HCT116 (cell line): ENCODE results near the gene RNF207.

Experiments used
- EZH2 ChIP-seq: fragments of 200-600 bp; sonication (generic); IDR thresholded peaks from 2 replicates; pipeline ENCODE4 v1.6.1; 2017; ENCODE audit warnings: antibody characterized with exemption, mixed run types
- POLR2A ChIP-seq: IDR thresholded peaks from 2 replicates; pipeline ENCODE4 v1.7.0; 2011; ENCODE audit warnings: borderline replicate concordance; ENCODE audit not compliant: insufficient read depth, insufficient read length; ENCODE audit errors: extremely low read depth
- POLR2AphosphoS5 ChIP-seq: IDR thresholded peaks from 2 replicates; pipeline ENCODE4 v1.6.1; 2011; ENCODE audit warnings: mild to moderate bottlenecking, low read depth, low read length, moderate library complexity
- TF ChIP-seq, protein P1 (sequence below): IDR thresholded peaks from 2 replicates; pipeline ENCODE4 v1.6.1; 2012; ENCODE audit warnings: low read depth

- no peak for TF ChIP-seq POLR2AphosphoS5
- no peak for TF ChIP-seq EZH2
- TF ChIP-seq, protein P1, sequence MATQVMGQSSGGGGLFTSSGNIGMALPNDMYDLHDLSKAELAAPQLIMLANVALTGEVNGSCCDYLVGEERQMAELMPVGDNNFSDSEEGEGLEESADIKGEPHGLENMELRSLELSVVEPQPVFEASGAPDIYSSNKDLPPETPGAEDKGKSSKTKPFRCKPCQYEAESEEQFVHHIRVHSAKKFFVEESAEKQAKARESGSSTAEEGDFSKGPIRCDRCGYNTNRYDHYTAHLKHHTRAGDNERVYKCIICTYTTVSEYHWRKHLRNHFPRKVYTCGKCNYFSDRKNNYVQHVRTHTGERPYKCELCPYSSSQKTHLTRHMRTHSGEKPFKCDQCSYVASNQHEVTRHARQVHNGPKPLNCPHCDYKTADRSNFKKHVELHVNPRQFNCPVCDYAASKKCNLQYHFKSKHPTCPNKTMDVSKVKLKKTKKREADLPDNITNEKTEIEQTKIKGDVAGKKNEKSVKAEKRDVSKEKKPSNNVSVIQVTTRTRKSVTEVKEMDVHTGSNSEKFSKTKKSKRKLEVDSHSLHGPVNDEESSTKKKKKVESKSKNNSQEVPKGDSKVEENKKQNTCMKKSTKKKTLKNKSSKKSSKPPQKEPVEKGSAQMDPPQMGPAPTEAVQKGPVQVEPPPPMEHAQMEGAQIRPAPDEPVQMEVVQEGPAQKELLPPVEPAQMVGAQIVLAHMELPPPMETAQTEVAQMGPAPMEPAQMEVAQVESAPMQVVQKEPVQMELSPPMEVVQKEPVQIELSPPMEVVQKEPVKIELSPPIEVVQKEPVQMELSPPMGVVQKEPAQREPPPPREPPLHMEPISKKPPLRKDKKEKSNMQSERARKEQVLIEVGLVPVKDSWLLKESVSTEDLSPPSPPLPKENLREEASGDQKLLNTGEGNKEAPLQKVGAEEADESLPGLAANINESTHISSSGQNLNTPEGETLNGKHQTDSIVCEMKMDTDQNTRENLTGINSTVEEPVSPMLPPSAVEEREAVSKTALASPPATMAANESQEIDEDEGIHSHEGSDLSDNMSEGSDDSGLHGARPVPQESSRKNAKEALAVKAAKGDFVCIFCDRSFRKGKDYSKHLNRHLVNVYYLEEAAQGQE, result no peak
- TF ChIP-seq POLR2A, result no peak
These were observed 48.8 kb downstream of the RNF207 start for GRCh38 chr1:6254691-6255090.
